Naive B cell (primary cell): Measurements from ENCODE around the gene SERPINA4. TPM values are rescaled to one million over a fixed set of nuclear protein-coding genes. Genes with fewer than 3 reads are reported as not detected.
"Not testable (repeated sequence)": the region's sequence is repeated elsewhere in the genome, so short reads cannot be mapped to it uniquely, and the experiment has no call there.

Source experiments
- ATAC-seq, 2 donors: fragments of 150-1000 bp; cut with Tn5 transposase; 2 replicates each; pipeline ENCODE4 v1.10.0; 2021; ENCODE audit warnings: low read depth in 2 of 2, mild to moderate bottlenecking in 2 of 2, moderate library complexity in 2 of 2
- DNase-seq: peaks from one replicate; pipeline ENCODE4 v3.0.0; 2022
- H3K27ac Mint-ChIP-seq, 6 donors: one replicate each; pipeline ENCODE4 v1.8.0; 2020 to 2022; ENCODE audit warnings: mild to moderate bottlenecking in 6 of 6, mixed read lengths in 6 of 6, moderate library complexity in 5 of 6, inconsistent platforms in 2 of 6
- H3K27me3 Mint-ChIP-seq, 3 donors: one replicate each; pipeline ENCODE4 v1.8.0; 2021 to 2022; ENCODE audit warnings: mixed read lengths in 3 of 3, mild to moderate bottlenecking in 1 of 3
- H3K36me3 Mint-ChIP-seq, 2 donors: one replicate each; pipeline ENCODE4 v1.8.0; 2020 to 2022; ENCODE audit warnings: mixed read lengths in 2 of 2, inconsistent platforms in 1 of 2, mild to moderate bottlenecking in 1 of 2
- H3K4me1 Mint-ChIP-seq, 3 donors: one replicate each; pipeline ENCODE4 v1.8.0; 2020 to 2022; ENCODE audit warnings: mixed read lengths in 3 of 3, inconsistent platforms in 1 of 3, mild to moderate bottlenecking in 1 of 3, moderate library complexity in 1 of 3
- H3K4me3 Mint-ChIP-seq, 8 donors: one replicate each; pipeline ENCODE4 v1.8.0; 2020 to 2022; ENCODE audit warnings: mild to moderate bottlenecking in 8 of 8, mixed read lengths in 8 of 8, moderate library complexity in 8 of 8, inconsistent platforms in 2 of 8
- H3K9me3 Mint-ChIP-seq, 7 donors: one replicate each; pipeline ENCODE4 v1.8.0; 2020 to 2022; ENCODE audit warnings: mixed read lengths in 7 of 7, mild to moderate bottlenecking in 5 of 7, inconsistent platforms in 2 of 7, moderate library complexity in 1 of 7
- polyA plus RNA-seq, 6 donors: library from polyadenylated mRNA; unstranded; fragments of 300-500 nt; fragmentation: Illumina TruSeq; gene quantifications; one replicate each; pipeline ENCODE4 v1.2.3, GENCODE V29; 2021; ENCODE audit warnings: low read depth in 6 of 6

SERPINA4 gene
- polyA plus RNA-seq, 6 donors from 2014 or later, result not detected

DNA sequence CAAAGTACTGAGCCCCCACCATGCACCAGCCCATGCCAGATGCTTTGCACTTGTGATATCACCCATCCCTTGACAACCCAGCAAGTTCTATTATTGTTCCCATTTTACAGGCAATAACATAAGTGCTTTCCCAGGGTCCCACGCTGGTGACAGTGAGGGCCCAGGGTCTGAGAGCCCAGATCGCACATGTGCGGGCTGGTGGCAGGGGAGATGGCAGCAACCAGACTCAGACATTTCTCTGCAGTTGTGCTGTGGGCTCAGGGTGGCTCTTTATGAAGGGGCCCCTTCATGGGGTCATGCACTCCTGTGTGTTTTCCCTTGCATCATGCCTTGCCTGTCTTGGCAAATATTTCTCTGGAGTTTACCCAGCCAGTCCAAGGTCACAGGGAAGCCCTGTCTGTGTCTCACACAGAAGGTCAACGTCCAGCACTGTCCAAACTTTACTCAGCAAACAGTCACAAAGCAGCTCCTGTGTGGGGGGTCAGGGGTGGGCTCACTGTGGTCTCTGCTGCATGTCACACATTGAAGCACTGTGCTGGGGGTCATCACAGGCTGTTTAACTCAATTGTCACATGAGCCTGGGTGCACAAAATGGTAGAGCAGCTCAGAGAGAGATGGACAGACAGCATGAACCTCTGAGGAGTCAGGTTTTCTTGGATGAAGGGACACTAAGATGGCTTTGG, 32.6 kb downstream of the SERPINA4 start:
- ATAC-seq (no peak), DNase-seq (no peak)
- H3K4me1 Mint-ChIP-seq, result peaks cover 0 to 4% (median 0%) of the 10 kb centered on the region in 3 donors
- peaks cover 0 to 11% (median 4%) of the 10 kb centered on the region in 7 donors for H3K9me3 Mint-ChIP-seq
- no peak overlapping the region for H3K27ac Mint-ChIP-seq
- H3K4me3 Mint-ChIP-seq, result no peak overlapping the region
- peaks cover 0 to 11% of the 10 kb centered on the region in 2 donors for H3K36me3 Mint-ChIP-seq
- H3K27me3 Mint-ChIP-seq, result peaks cover 0 to 24% (median 8%) of the 10 kb centered on the region in 3 donors

DNA sequence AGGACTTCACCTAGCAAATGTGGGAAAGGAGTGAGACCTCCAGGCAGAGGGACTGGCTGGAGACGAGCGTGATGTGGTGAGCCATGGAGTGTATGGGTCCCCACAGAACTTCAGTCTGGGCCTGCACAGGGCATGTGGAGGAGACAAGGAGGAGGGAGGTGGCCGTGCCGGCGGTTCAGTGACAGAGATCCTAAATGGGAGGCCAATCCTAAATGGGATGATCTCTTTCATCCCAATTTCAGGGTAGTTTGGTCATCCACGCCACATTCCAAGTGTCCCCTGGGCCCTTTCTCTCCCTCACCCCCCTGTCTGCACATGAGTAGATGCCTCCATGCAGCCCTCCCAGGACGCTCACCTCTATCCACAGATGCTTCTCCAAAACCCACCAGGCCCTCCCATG, 33.2 kb downstream of the SERPINA4 start:
- DNase-seq, result no peak
- Mint-ChIP-seq H3K27me3 (peaks cover 0 to 24% (median 8%) of the 10 kb centered on the region in 3 donors), H3K4me1 (peaks cover 0 to 4% (median 0%) of the 10 kb centered on the region in 3 donors), H3K9me3 (peaks cover 0 to 11% (median 4%) of the 10 kb centered on the region in 7 donors), H3K36me3 (peaks cover 0 to 11% of the 10 kb centered on the region in 2 donors), H3K27ac (no peak overlapping the region), H3K4me3 (no peak overlapping the region)
- ATAC-seq, result no peak

DNA sequence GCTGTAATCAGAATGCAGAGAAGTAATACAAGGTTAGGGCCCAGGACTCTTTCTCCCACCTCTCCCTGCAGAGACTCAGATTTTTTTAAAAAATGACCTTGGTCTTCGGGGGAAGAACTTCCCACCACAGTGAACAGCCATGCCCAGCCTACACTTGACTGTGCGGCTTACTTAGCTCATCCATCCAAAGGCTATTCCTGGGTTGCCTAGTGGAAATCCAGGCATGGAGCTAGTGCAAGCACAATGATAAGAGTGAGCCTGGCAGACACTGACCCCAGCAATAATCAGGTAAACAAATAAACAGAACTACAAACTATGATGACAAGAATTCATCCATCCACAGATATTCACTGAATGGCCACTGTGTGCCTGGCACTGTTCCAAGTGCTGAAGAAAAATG, 34.7 kb downstream of the SERPINA4 start:
- H3K27ac Mint-ChIP-seq, result no peak overlapping the region
- DNase-seq (no peak), ATAC-seq (no peak)
- H3K4me1 Mint-ChIP-seq, result peaks cover 0 to 4% (median 0%) of the 10 kb centered on the region in 3 donors
- H3K9me3 Mint-ChIP-seq, result peaks cover 0 to 10% (median 2%) of the 10 kb centered on the region in 7 donors
- peaks cover 3 to 28% (median 8%) of the 10 kb centered on the region in 3 donors for H3K27me3 Mint-ChIP-seq
- no peak overlapping the region for H3K4me3 Mint-ChIP-seq
- peaks cover 0 to 7% of the 10 kb centered on the region in 2 donors for H3K36me3 Mint-ChIP-seq

DNA sequence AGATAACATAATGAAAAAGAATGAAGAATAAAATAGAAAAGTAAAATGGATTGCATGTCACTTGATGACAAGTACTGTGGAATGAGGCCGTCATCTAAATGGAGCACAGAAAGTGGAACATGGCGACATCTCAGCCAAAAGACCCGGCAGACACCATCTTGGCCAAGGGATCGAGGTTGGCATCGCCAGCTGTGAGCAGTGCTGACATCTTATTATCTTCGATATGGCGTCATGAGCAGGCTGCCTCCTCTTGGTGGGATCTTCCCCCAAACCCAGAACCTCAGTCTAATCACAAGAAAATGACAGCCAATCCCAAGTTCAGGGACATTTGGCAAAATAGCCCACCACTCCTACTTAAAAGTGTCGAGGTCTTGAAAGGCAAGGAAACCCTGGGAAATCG, 35.1 kb downstream of the SERPINA4 start:
- H3K27ac Mint-ChIP-seq, result no peak overlapping the region
- H3K9me3 Mint-ChIP-seq, result peaks cover 0 to 9% (median 2%) of the 10 kb centered on the region in 7 donors
- DNase-seq, result no peak
- ATAC-seq, result no peak
- peaks cover 5 to 28% (median 7%) of the 10 kb centered on the region in 3 donors for H3K27me3 Mint-ChIP-seq
- peaks cover 0 to 3% of the 10 kb centered on the region in 2 donors for H3K36me3 Mint-ChIP-seq
- H3K4me3 Mint-ChIP-seq, result no peak overlapping the region
- peaks cover 0 to 1% (median 0%) of the 10 kb centered on the region in 3 donors for H3K4me1 Mint-ChIP-seq

DNA sequence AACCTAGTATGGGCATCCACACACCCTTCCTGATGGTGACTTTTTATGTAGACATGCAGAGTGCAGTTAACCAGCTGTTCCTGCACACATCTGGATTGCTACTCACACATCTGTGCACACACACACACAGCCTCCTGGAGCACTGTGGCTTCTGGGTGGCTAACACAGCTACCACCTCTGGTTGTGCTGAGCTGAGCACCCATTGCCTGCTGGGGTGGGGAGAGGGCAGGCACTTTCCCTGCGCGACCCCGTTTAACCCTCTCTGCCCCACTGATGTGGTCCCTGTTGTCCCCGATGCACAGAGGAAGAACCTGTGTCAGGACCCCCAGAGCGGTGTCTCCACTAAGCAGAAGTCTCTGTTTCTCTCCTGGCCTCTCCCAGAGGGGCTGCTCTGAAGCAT, 36.5 kb downstream of the SERPINA4 start:
- Mint-ChIP-seq H3K4me1 (no peaks in the 10 kb centered on the region), H3K27me3 (peaks cover 3 to 26% (median 7%) of the 10 kb centered on the region in 3 donors), H3K4me3 (no peak overlapping the region), H3K27ac (no peak overlapping the region), H3K9me3 (peaks cover 0 to 5% (median 2%) of the 10 kb centered on the region in 7 donors), H3K36me3 (no peaks in the 10 kb centered on the region)
- no peak for ATAC-seq
- no peak for DNase-seq

DNA sequence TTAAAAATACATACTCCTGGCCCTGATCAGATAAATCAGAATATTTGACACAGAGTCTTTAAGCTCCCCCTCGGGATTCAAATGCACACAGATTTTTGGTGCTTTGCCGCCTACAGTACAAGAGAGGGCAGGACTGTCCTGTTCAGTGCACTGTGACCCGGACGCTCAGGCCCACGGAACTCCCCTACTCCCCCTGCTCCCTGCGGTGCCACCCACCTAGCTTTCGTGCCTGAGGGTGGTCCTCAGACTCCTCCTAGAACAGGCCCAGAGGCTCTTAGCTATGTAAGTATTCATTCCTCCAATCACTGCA, 37.2 kb downstream of the SERPINA4 start:
- Mint-ChIP-seq H3K9me3 (peaks cover 0 to 5% (median 2%) of the 10 kb centered on the region in 7 donors), H3K36me3 (no peaks in the 10 kb centered on the region), H3K27ac (peak overlapping the region in 2 of 6 donors; percentile 42 to 83), H3K27me3 (peaks cover 3 to 26% (median 7%) of the 10 kb centered on the region in 3 donors), H3K4me3 (no peak overlapping the region), H3K4me1 (no peaks in the 10 kb centered on the region)
- no peak for ATAC-seq
- no peak for DNase-seq

DNA sequence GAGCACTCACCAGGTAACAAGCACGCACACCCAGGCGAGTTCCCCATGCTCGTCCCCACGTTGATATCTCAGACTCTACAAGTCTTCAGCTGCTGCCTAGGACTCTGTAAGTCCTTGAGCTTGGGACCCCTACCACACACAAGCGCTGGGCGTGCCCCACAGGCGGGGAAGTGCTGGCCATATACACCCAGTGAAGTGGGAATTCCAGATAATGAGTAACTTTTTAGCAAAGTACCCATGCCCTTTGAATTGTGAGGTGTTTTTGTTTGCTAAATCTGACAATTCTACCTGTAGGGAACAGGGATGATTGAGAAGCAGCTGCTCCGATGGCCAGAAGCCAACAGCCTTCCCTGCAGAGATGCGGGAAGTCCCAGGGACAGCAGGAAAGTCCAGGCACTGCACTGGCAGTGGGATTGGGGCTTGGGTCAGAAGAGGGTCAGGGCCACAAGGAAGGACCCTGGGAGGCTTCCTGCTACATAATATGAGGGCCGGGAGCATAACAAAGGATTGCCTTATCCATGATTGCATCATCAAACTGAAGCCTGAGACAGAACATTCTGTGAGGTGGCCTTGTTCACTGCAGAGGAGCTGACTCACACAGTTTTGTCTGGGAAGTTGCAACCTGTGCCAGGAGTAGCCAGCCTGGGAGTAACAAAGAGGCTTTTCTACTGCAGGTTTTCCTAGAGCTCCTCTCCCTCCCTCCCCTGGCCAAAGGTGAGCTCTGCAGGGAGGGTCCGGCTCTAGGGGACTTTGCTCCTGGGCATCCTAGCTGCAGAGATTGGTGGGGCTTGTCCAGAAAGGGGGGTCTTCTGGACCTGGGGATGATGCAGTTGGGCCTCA, 37.8 kb downstream of the SERPINA4 start:
- H3K27me3 Mint-ChIP-seq, result peaks cover 3 to 26% (median 7%) of the 10 kb centered on the region in 3 donors
- no peak overlapping the region for H3K27ac Mint-ChIP-seq
- ATAC-seq, result no peak
- DNase-seq, result no peak
- no peak overlapping the region for H3K4me3 Mint-ChIP-seq
- H3K36me3 Mint-ChIP-seq, result no peaks in the 10 kb centered on the region
- no peaks in the 10 kb centered on the region for H3K4me1 Mint-ChIP-seq
- peaks cover 0 to 5% (median 0%) of the 10 kb centered on the region in 7 donors for H3K9me3 Mint-ChIP-seq

DNA sequence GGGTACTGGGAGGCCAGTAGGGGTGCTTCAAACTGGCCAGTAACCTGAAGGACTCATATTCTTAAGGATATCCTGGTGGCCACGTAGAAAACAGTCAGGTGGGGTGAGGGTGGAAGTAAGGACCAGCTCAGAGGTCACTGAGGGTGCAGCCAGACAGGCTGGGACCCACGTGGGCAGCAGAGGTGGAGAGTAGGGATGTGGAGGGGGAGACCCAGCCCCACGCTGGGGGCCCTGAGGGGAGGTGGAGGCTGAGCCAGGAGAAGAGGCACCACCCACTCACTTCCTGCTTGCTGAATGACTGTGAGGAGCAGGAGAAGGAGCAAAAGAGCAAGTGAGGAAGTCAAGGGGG, 38.4 kb downstream of the SERPINA4 start:
- Mint-ChIP-seq H3K27me3 (peaks cover 0 to 21% (median 7%) of the 10 kb centered on the region in 3 donors), H3K36me3 (no peaks in the 10 kb centered on the region), H3K27ac (no peak overlapping the region), H3K9me3 (peaks cover 0 to 5% (median 0%) of the 10 kb centered on the region in 7 donors), H3K4me1 (no peaks in the 10 kb centered on the region), H3K4me3 (no peak overlapping the region)
- DNase-seq (no peak), ATAC-seq (no peak)

DNA sequence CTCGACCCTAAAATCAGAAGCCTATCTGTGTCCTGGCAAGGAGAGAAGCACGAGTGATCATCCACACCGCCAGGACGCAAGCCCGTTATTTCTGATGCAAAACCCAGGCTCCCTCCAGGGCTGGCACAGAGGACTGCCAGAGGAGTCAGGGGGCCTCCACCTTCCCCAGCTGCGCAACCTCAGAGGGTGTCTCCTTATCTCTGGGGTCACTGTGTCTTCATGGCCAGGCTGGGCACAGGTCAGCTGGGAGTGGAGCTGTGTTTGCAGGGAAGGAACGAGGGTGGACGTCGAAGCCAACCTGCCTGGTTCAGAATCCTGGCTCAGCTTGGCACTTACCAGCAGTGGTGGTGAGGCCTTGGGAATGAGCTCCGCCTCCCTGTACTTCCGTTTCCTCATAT, 38.9 kb downstream of the SERPINA4 start:
- DNase-seq (no peak), ATAC-seq (no peak)
- Mint-ChIP-seq H3K36me3 (no peaks in the 10 kb centered on the region), H3K4me1 (no peaks in the 10 kb centered on the region), H3K27me3 (peaks cover 2 to 16% (median 7%) of the 10 kb centered on the region in 3 donors), H3K4me3 (no peak overlapping the region), H3K9me3 (peaks cover 0 to 5% (median 0%) of the 10 kb centered on the region in 7 donors), H3K27ac (no peak overlapping the region)

DNA sequence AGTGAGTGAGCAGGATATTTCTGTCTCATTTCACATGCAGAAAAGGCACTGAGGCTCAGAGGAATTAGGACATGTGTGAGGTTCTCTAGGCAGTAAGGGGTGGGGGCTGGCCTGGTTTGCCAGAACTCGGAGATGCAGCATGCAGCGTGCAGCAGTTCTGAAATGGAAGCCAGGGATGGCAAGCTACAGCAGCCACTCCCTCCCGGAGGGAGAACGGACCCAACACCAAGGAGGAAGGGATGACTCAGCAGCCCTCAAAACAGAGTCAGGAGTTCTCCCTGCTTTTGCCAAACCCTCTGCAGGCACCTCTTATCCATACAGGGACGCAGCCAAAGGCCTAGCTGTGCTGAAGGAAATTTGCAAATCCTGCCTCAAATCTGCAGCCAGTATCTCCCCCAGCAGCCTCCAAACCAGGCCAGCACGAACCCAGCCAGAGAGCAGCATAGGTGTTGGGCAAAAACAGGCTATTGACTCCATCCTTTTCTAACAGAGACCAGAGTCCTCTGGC, 40.7 kb downstream of the SERPINA4 start:
- H3K27me3 Mint-ChIP-seq, result peaks cover 4 to 11% (median 7%) of the 10 kb centered on the region in 3 donors
- peaks cover 0 to 5% (median 3%) of the 10 kb centered on the region in 7 donors for H3K9me3 Mint-ChIP-seq
- no peaks in the 10 kb centered on the region for H3K36me3 Mint-ChIP-seq
- H3K4me1 Mint-ChIP-seq, result no peaks in the 10 kb centered on the region
- ATAC-seq, result no peak
- DNase-seq, result no peak
- H3K4me3 Mint-ChIP-seq, result no peak overlapping the region
- H3K27ac Mint-ChIP-seq, result no peak overlapping the region

DNA sequence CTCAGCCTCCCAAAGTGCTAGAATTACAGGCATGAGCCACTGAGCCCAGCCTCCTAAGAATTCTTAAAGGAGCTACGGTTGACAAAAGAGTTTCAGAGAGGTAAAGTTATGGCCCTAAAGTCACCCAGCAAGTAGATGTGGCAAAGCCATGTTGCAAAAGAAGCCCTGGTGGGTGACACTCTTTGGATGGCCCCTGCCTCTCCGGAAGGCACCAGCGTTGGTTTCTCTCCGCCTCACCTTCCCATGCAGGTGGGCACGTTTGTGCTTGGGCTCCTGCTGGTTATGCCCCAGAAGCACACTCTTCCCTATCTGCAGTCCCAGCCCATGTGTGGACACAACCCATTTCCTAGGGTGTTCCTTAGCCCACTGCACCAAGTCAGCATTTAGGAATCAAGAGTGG, 41.5 kb downstream of the SERPINA4 start:
- ATAC-seq (no peak), DNase-seq (no peak)
- peaks cover 0 to 11% (median 6%) of the 10 kb centered on the region in 7 donors for H3K9me3 Mint-ChIP-seq
- no peak overlapping the region for H3K4me3 Mint-ChIP-seq
- H3K27ac Mint-ChIP-seq, result no peak overlapping the region
- H3K36me3 Mint-ChIP-seq, result no peaks in the 10 kb centered on the region
- H3K4me1 Mint-ChIP-seq, result no peaks in the 10 kb centered on the region
- peaks cover 4 to 11% (median 7%) of the 10 kb centered on the region in 3 donors for H3K27me3 Mint-ChIP-seq

DNA sequence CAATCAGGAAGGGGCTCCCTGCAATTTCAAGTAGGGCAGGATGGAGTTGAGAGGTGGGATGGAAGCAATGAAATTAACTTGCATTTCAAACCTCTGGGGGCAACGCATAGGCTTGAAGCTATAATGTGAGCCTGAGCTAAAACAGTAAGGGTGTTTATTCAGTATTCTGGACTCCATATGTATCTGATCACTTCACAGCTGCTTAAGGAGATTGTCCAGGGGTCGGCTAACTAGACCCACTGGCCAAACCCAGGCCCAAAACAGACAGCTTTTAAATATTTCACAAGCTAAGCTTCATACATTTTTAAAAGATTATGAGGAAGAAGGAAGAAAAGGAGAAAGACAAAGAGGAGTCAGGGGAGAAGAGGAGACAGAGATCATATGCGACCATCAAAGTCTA, 44.1 kb downstream of the SERPINA4 start:
- H3K9me3 Mint-ChIP-seq, result peaks cover 5 to 23% (median 16%) of the 10 kb centered on the region in 7 donors
- ATAC-seq (no peak), DNase-seq (no peak)
- H3K36me3 Mint-ChIP-seq, result no peaks in the 10 kb centered on the region
- peaks cover 7 to 11% (median 11%) of the 10 kb centered on the region in 3 donors for H3K27me3 Mint-ChIP-seq
- H3K4me1 Mint-ChIP-seq, result no peaks in the 10 kb centered on the region
- no peak overlapping the region for H3K4me3 Mint-ChIP-seq
- no peak overlapping the region for H3K27ac Mint-ChIP-seq

DNA sequence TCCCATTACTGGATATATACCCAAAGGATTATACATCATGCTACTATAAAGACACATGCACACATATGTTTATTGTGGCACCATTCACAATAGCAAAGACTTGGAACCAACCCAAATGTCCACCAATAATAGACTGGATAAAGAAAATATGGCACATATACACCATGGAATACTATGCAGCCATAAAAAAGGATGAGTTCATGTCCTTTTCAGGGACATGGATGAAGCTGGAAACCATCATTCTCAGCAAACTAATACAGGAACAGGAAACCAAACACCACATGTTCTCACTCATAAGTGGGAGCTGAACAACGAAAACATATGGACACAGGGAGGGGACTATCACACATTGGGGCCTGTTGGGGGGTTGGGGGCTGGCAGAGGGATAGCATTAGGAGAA, 47.7 kb downstream of the SERPINA4 start:
- H3K27ac Mint-ChIP-seq, H3K36me3 Mint-ChIP-seq, ATAC-seq, H3K4me1 Mint-ChIP-seq, DNase-seq, H3K4me3 Mint-ChIP-seq: not testable (repeated sequence)
- H3K9me3 Mint-ChIP-seq, result peaks cover 0 to 25% (median 13%) of the 10 kb centered on the region in 7 donors
- H3K27me3 Mint-ChIP-seq, result peaks cover 0 to 11% (median 0%) of the 10 kb centered on the region in 3 donors
